Measurements from ENCODE around the gene RASL12.

DNA sequence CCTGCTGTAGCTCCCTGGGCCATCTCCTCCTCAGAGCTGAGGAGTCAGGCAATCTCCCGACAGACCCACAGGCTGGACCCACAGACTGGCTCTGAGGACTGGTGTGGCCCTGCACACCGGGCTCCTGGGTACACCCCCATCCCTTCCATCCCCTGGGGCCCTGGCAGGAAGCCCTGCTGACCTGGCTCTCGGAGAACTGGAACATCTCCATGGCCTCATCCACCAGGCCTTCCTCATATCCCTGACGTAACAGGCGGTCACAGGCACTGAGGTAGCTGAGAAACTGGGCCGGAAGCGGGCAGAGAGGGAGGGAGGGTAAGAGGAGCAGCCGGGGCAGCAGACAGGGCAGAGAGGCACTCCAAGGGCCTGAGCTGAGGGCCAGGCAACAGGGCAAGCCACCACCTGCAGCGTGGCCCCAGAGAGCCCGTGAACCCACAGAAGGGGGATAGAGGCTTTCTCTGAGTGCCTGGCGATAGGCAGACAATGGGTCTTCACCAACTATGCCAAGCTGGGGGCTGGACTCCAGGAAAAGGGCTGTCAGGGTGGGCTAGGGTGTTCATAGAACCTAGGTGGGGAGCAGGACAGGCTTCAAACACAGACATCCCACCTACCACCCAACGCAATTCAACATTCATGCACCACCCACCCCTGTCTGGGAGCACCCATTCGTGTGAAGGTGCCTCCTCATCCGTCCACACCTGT lies 26.7 kb upstream of the RASL12 start:
- no peak for TF ChIP-seq EZH2 (IDR thresholded peaks at IDR 0.05)
- TF ChIP-seq, protein P1, sequence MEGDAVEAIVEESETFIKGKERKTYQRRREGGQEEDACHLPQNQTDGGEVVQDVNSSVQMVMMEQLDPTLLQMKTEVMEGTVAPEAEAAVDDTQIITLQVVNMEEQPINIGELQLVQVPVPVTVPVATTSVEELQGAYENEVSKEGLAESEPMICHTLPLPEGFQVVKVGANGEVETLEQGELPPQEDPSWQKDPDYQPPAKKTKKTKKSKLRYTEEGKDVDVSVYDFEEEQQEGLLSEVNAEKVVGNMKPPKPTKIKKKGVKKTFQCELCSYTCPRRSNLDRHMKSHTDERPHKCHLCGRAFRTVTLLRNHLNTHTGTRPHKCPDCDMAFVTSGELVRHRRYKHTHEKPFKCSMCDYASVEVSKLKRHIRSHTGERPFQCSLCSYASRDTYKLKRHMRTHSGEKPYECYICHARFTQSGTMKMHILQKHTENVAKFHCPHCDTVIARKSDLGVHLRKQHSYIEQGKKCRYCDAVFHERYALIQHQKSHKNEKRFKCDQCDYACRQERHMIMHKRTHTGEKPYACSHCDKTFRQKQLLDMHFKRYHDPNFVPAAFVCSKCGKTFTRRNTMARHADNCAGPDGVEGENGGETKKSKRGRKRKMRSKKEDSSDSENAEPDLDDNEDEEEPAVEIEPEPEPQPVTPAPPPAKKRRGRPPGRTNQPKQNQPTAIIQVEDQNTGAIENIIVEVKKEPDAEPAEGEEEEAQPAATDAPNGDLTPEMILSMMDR (IDR thresholded peaks at IDR 0.05), result no peak
